ENCODE results near the gene LENG1. TPM values are rescaled to one million over a fixed set of nuclear protein-coding genes. Genes with fewer than 3 reads are reported as not detected.

The LENG1 gene
- total and polyA plus RNA-seq, 9 of the 15 experiments (the other 6 are each of a cell fraction or from before 2014, with no cell fraction given) = 0.30 to 10.5 (median 4.7) TPM

DNA sequence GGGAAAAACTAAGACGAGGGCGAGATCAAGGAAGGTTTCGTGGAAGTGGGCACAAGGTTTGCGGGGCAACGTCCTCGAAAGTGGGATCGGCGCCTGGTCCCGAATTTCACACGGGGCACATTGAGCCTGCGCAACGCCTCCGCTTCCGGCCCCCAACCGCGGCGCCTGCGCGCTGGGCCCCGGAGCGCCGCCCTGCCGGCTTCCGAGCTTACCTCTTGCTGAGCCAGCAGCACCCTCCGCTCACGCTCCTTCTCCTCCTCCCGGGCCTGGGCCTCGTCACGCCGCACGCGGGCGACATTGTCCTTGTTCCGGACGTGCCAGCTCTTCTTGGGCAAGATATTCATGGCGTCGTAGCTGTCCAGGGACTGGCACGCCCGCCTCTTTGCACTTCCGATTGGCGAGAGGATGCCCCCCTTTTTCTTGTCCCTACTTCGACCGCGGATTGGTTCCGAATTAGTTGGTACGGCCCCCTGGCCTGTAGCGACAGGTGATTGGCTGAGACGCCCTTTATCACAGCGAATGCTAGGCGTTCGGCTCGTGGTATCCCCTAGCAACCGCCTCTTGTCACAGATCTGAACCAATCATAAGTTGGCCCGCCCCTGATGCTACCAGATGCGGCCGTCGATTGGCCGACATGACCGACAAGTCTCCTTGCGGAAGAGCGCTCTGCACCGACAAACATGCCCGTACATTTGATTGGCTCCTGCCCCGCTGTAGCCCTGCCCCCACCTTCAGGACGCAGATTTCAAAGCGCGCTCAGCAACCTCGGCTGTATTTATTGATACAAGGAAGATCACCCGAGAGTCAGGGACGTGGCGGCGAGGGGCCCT is at the start of gene LENG1 (continued):
- TF ChIP-seq, protein P1, sequence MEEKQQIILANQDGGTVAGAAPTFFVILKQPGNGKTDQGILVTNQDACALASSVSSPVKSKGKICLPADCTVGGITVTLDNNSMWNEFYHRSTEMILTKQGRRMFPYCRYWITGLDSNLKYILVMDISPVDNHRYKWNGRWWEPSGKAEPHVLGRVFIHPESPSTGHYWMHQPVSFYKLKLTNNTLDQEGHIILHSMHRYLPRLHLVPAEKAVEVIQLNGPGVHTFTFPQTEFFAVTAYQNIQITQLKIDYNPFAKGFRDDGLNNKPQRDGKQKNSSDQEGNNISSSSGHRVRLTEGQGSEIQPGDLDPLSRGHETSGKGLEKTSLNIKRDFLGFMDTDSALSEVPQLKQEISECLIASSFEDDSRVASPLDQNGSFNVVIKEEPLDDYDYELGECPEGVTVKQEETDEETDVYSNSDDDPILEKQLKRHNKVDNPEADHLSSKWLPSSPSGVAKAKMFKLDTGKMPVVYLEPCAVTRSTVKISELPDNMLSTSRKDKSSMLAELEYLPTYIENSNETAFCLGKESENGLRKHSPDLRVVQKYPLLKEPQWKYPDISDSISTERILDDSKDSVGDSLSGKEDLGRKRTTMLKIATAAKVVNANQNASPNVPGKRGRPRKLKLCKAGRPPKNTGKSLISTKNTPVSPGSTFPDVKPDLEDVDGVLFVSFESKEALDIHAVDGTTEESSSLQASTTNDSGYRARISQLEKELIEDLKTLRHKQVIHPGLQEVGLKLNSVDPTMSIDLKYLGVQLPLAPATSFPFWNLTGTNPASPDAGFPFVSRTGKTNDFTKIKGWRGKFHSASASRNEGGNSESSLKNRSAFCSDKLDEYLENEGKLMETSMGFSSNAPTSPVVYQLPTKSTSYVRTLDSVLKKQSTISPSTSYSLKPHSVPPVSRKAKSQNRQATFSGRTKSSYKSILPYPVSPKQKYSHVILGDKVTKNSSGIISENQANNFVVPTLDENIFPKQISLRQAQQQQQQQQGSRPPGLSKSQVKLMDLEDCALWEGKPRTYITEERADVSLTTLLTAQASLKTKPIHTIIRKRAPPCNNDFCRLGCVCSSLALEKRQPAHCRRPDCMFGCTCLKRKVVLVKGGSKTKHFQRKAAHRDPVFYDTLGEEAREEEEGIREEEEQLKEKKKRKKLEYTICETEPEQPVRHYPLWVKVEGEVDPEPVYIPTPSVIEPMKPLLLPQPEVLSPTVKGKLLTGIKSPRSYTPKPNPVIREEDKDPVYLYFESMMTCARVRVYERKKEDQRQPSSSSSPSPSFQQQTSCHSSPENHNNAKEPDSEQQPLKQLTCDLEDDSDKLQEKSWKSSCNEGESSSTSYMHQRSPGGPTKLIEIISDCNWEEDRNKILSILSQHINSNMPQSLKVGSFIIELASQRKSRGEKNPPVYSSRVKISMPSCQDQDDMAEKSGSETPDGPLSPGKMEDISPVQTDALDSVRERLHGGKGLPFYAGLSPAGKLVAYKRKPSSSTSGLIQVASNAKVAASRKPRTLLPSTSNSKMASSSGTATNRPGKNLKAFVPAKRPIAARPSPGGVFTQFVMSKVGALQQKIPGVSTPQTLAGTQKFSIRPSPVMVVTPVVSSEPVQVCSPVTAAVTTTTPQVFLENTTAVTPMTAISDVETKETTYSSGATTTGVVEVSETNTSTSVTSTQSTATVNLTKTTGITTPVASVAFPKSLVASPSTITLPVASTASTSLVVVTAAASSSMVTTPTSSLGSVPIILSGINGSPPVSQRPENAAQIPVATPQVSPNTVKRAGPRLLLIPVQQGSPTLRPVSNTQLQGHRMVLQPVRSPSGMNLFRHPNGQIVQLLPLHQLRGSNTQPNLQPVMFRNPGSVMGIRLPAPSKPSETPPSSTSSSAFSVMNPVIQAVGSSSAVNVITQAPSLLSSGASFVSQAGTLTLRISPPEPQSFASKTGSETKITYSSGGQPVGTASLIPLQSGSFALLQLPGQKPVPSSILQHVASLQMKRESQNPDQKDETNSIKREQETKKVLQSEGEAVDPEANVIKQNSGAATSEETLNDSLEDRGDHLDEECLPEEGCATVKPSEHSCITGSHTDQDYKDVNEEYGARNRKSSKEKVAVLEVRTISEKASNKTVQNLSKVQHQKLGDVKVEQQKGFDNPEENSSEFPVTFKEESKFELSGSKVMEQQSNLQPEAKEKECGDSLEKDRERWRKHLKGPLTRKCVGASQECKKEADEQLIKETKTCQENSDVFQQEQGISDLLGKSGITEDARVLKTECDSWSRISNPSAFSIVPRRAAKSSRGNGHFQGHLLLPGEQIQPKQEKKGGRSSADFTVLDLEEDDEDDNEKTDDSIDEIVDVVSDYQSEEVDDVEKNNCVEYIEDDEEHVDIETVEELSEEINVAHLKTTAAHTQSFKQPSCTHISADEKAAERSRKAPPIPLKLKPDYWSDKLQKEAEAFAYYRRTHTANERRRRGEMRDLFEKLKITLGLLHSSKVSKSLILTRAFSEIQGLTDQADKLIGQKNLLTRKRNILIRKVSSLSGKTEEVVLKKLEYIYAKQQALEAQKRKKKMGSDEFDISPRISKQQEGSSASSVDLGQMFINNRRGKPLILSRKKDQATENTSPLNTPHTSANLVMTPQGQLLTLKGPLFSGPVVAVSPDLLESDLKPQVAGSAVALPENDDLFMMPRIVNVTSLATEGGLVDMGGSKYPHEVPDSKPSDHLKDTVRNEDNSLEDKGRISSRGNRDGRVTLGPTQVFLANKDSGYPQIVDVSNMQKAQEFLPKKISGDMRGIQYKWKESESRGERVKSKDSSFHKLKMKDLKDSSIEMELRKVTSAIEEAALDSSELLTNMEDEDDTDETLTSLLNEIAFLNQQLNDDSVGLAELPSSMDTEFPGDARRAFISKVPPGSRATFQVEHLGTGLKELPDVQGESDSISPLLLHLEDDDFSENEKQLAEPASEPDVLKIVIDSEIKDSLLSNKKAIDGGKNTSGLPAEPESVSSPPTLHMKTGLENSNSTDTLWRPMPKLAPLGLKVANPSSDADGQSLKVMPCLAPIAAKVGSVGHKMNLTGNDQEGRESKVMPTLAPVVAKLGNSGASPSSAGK (IDR thresholded peaks at IDR 0.05) = peak; percentile 92
- TF ChIP-seq ZFX (CRISPR knock-in tag; IDR thresholded peaks at IDR 0.05) (peak; percentile 4; the same call in 1 of the 2 replicates), RB1 (IDR thresholded peaks at IDR 0.05; ENCODE audit: low read depth) (peak; percentile 81), ESRRA (IDR thresholded peaks at IDR 0.05; ENCODE audit: borderline replicate concordance, low read depth) (peak; percentile 40; the same call in 1 of the 2 replicates), PML (IDR thresholded peaks at IDR 0.05; ENCODE audit: low read length) (peak; percentile 62), E2F6 (IDR thresholded peaks at IDR 0.05; ENCODE audit: borderline replicate concordance in 1 of 2, extremely low read depth in 1 of 2, insufficient read depth in 1 of 2, insufficient read length in 1 of 2, low read depth in 1 of 2, low read length in 1 of 2, poor library complexity in 1 of 2, severe bottlenecking in 1 of 2) (peak; percentile 90 to 94), CTCFL (IDR thresholded peaks at IDR 0.05; ENCODE audit: borderline replicate concordance, insufficient read depth, low read depth, low read length, poor library complexity, severe bottlenecking) (peak; percentile 85), MCM3 (IDR thresholded peaks at IDR 0.05) (no peak), KLF6 (CRISPR knock-in tag; IDR thresholded peaks at IDR 0.05; ENCODE audit: borderline replicate concordance) (peak; percentile 30; the same call in 1 of the 2 replicates)
- TF ChIP-seq, protein P2, sequence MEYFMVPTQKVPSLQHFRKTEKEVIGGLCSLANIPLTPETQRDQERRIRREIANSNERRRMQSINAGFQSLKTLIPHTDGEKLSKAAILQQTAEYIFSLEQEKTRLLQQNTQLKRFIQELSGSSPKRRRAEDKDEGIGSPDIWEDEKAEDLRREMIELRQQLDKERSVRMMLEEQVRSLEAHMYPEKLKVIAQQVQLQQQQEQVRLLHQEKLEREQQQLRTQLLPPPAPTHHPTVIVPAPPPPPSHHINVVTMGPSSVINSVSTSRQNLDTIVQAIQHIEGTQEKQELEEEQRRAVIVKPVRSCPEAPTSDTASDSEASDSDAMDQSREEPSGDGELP (CRISPR knock-in tag; IDR thresholded peaks at IDR 0.05; ENCODE audit: borderline replicate concordance) = peak; percentile 65

Measured in K562 (cell line).